Esophagus squamous epithelium (tissue), 5 donors: ENCODE data around the gene FAAP20. TPM values are rescaled to one million over a fixed set of nuclear protein-coding genes. Genes with fewer than 3 reads are reported as not detected.

Experiments used
- DNase-seq: peaks from one replicate; lab custom pipeline; 2025; lab: John Stamatoyannopoulos, UW
- H3K27ac ChIP-seq, 4 donors: fragments of 200-600 bp; sonication (generic); one replicate each; pipeline ENCODE4 v1.5.1; 2016 to 2019; ENCODE audit warnings: mild to moderate bottlenecking in 1 of 4
- H3K27me3 ChIP-seq, 4 donors: fragments of 200-600 bp; sonication (generic); 1 replicate in 3 of 4; 2 replicates in 1 of 4; pipeline versions ENCODE4 v1.5.1 to v1.6.0; 2017 to 2021; ENCODE audit warnings: antibody characterized with exemption in 1 of 4
- H3K36me3 ChIP-seq, 3 donors: fragments of 200-600 bp; sonication (generic); one replicate each; pipeline ENCODE4 v1.5.1; 2016 to 2019
- H3K4me1 ChIP-seq, 3 donors: fragments of 200-600 bp; sonication (generic); one replicate each; pipeline ENCODE4 v1.5.1; 2017 to 2019
- H3K4me3 ChIP-seq, 4 donors: fragments of 200-600 bp; sonication (generic); 1 replicate in 3 of 4; 2 replicates in 1 of 4; pipeline ENCODE4 v1.5.1; 2016 to 2019; ENCODE audit warnings: mild to moderate bottlenecking in 2 of 4, moderate library complexity in 1 of 4
- H3K9me3 ChIP-seq, 3 donors: fragments of 200-600 bp; sonication (generic); one replicate each; pipeline ENCODE4 v1.5.1; 2016 to 2019
- CTCF ChIP-seq, 6 experiments: fragments of 450-650 bp in 4 of 6; fragments of 200-600 bp in 2 of 6; sonication (generic) in 2 of 6; IDR thresholded peaks; one replicate each; pipeline ENCODE4 v1.5.1; 2016 to 2019; ENCODE audit warnings: antibody characterized with exemption in 6 of 6, mild to moderate bottlenecking in 4 of 6, moderate library complexity in 4 of 6
- POLR2A ChIP-seq, 4 donors: fragments of 450-650 bp; IDR thresholded peaks; one replicate each; pipeline ENCODE4 v1.6.1; 2017; ENCODE audit warnings: antibody characterized with exemption in 4 of 4, mild to moderate bottlenecking in 4 of 4, moderate library complexity in 3 of 4
- WGBS, 2 donors: methylation state at CpG; one replicate each; pipeline ENCODE4 v1.1.5; 2018; 5-methylcytosine and 5-hydroxymethylcytosine counted together
- intact Hi-C: fragments of 100-400 bp; cut with DNase I; formaldehyde crosslinking; loops from one replicate; pipeline ENCODE4 v1.15.0; 2022
- total RNA-seq, 4 donors: library from RNA; depleted of rRNA; stranded (reverse); fragments of >200 nt; gene quantifications; one replicate each; pipeline ENCODE4 v1.1.0, GENCODE V29; 2016
- donor health status: DM: yes; HTN: yes; CAD: no.

FAAP20 gene
- total RNA-seq, 4 donors from 2014 or later: 8.6 to 22.5 (median 18.1) TPM

GRCh38 chr1:2182376-2182775, 12.2 kb downstream of the FAAP20 start:
- Histone ChIP-seq H3K36me3 (peaks cover 0 to 62% (median 8%) of the 10 kb centered on the region in 3 donors), H3K27me3 (no peaks in the 10 kb centered on the region), H3K9me3 (no peaks in the 10 kb centered on the region), H3K27ac (no peak overlapping the region), H3K4me1 (peaks cover 0 to 10% (median 0%) of the 10 kb centered on the region in 3 donors), H3K4me3 (no peak overlapping the region)
- DNase-seq: no peak
- no peak for TF ChIP-seq POLR2A (IDR thresholded peaks at IDR 0.05)
- TF ChIP-seq CTCF (IDR thresholded peaks at IDR 0.05): no peak
- intact Hi-C loops: no loop called here
- 100% methylated on average over 3 of the region's 13 CpGs; no CpG with 5 or more reads in 1 of the 2 donors for WGBS, 2 donors

GRCh38 chr1:2181752-2182151, 12.8 kb downstream of the FAAP20 start:
- no peak overlapping the region for H3K27ac ChIP-seq
- TF ChIP-seq CTCF (IDR thresholded peaks at IDR 0.05): no peak
- no peak for TF ChIP-seq POLR2A (IDR thresholded peaks at IDR 0.05)
- no peaks in the 10 kb centered on the region for H3K27me3 ChIP-seq
- WGBS, 2 donors: 83 to 93% methylated on average over 11 of the region's 11 CpGs
- no peak for DNase-seq
- peaks cover 0 to 4% (median 0%) of the 10 kb centered on the region in 3 donors for H3K4me1 ChIP-seq
- peaks cover 0 to 67% (median 8%) of the 10 kb centered on the region in 3 donors for H3K36me3 ChIP-seq
- intact Hi-C loops: no loop called here
- no peak overlapping the region for H3K4me3 ChIP-seq
- no peaks in the 10 kb centered on the region for H3K9me3 ChIP-seq

- Histone ChIP-seq H3K27me3 (no peaks in the 10 kb centered on the region), H3K4me3 (no peak overlapping the region), H3K4me1 (no peaks in the 10 kb centered on the region), H3K27ac (no peak overlapping the region), H3K36me3 (peaks cover 0 to 71% (median 8%) of the 10 kb centered on the region in 3 donors), H3K9me3 (no peaks in the 10 kb centered on the region)
- 93 to 95% methylated on average over 2 to 4 of the region's 14 CpGs for WGBS, 2 donors
- DNase-seq: no peak
- TF ChIP-seq POLR2A (IDR thresholded peaks at IDR 0.05) (no peak), CTCF (IDR thresholded peaks at IDR 0.05) (no peak)
- intact Hi-C loops: no loop called here
These were observed 13.3 kb downstream of the FAAP20 start for GRCh38 chr1:2181271-2181670.

GRCh38 chr1:2180297-2181245, 14.0 kb downstream of the FAAP20 start:
- WGBS, 2 donors: 82 to 87% methylated on average over 43 to 44 of the region's 58 CpGs
- TF ChIP-seq POLR2A (IDR thresholded peaks at IDR 0.05) (no peak), CTCF (IDR thresholded peaks at IDR 0.05) (no peak)
- H3K9me3 ChIP-seq: no peaks in the 10 kb centered on the region
- intact Hi-C loops: no loop called here
- no peak overlapping the region for H3K4me3 ChIP-seq
- peaks cover 0 to 65% (median 8%) of the 10 kb centered on the region in 3 donors for H3K36me3 ChIP-seq
- H3K4me1 ChIP-seq: no peaks in the 10 kb centered on the region
- no peaks in the 10 kb centered on the region for H3K27me3 ChIP-seq
- H3K27ac ChIP-seq: no peak overlapping the region
- DNase-seq: no peak
